HepG2 (cell line): ENCODE measurements around the gene CCNL1. TPM values are rescaled to one million over a fixed set of nuclear protein-coding genes. Genes with fewer than 3 reads are reported as not detected.

ENCODE experiments used
- CCAR2 ChIP-seq: fragments of 200-400 bp; formaldehyde crosslinking; optimal IDR thresholded peaks from 2 replicates; pipeline ENCODE3; 2018; ENCODE audit warnings: low read depth, mild to moderate bottlenecking, low read length, moderate library complexity
- ERF ChIP-seq: IDR thresholded peaks from 2 replicates; pipeline ENCODE4 v1.6.1; 2018; ENCODE audit warnings: missing biosample characterization, missing genetic modification reagents
- GTF2F1 ChIP-seq: fragments of 150-350 bp; IDR thresholded peaks from 2 replicates; pipeline ENCODE4 v1.6.1; 2014; ENCODE audit warnings: low read length
- KDM5A ChIP-seq: fragments of 200-600 bp; sonication (generic); IDR thresholded peaks from 2 replicates; pipeline ENCODE4 v1.7.0; 2018; ENCODE audit warnings: antibody characterized with exemption, mild to moderate bottlenecking, low read length, borderline replicate concordance
- LRRFIP1 ChIP-seq: sonication (generic); formaldehyde crosslinking; conservative IDR thresholded peaks from 2 replicates; pipeline ENCODE4 v1.4.0; 2020; ENCODE audit warnings: missing genetic modification reagents
- POGZ ChIP-seq: sonication (generic); formaldehyde crosslinking; IDR thresholded peaks from 2 replicates; pipeline ENCODE4 v1.4.0; 2020; ENCODE audit warnings: mild to moderate bottlenecking, missing genetic modification reagents
- PPARG ChIP-seq: conservative IDR thresholded peaks from 2 replicates; pipeline ENCODE4 v1.6.1; 2016; ENCODE audit warnings: missing biosample characterization, missing genetic modification reagents
- SMC3 ChIP-seq: IDR thresholded peaks from 2 replicates; pipeline ENCODE4 v1.6.1; 2011; ENCODE audit warnings: low read length, improper control_type of control experiment
- ZFP36 ChIP-seq: fragments of 150-350 bp; IDR thresholded peaks from 2 replicates; pipeline ENCODE4 v1.6.1; 2018; ENCODE audit warnings: borderline replicate concordance, low read length, low read depth; ENCODE audit not compliant: partially characterized antibody
- ZNF296 ChIP-seq: sonication (generic); formaldehyde crosslinking; conservative IDR thresholded peaks from 2 replicates; pipeline ENCODE4 v1.5.0; 2020; ENCODE audit warnings: mild to moderate bottlenecking, missing genetic modification reagents
- ZNF331 ChIP-seq: sonication (generic); formaldehyde crosslinking; IDR thresholded peaks from 2 replicates; pipeline ENCODE4 v1.4.0; 2020; ENCODE audit warnings: missing genetic modification reagents
- ZNF747 ChIP-seq: sonication (generic); formaldehyde crosslinking; IDR thresholded peaks from 2 replicates; pipeline ENCODE4 v1.8.1; 2023; ENCODE audit warnings: missing genetic modification reagents, mild to moderate bottlenecking, borderline replicate concordance
- polyA plus RNA-seq, 8 experiments: library from polyadenylated mRNA; depleted of rRNA in 3 of 8; stranded (reverse) in 7 of 8; unstranded in 1 of 8; fragments of >200 nt; fragmentation: Illumina TruSeq in 4 of 8; extraction: Trizol in 4 of 8; gene quantifications; 2 replicates each; pipeline versions ENCODE4 v1.2.1 to v1.2.3, GENCODE V29; 2011 to 2016; ENCODE audit warnings: low read depth in 4 of 8, missing spikeins in 1 of 8, mixed read lengths in 1 of 8; ENCODE audit not compliant: insufficient read depth in 1 of 8
- total RNA-seq, 5 experiments: library from RNA; depleted of rRNA; stranded (reverse); fragments of >200 nt; fragmentation: Illumina TruSeq; extraction: Trizol; gene quantifications; 2 replicates each; pipeline ENCODE4 v1.2.3, GENCODE V29; 2016; ENCODE audit warnings: low read depth in 1 of 5
- TF ChIP-seq, protein P1 (sequence below): sonication (generic); formaldehyde crosslinking; IDR thresholded peaks from 2 replicates; pipeline ENCODE4 v1.8.1; 2022; ENCODE audit warnings: low read depth, mild to moderate bottlenecking, missing genetic modification reagents
- TF ChIP-seq, protein P2 (sequence below): IDR thresholded peaks from 2 replicates; pipeline ENCODE4 v1.6.1; 2012; ENCODE audit warnings: low read depth, low read length, improper control_type of control experiment
- TF ChIP-seq, protein P3 (sequence below): fragments of 450-650 bp; IDR thresholded peaks from 2 replicates; pipeline ENCODE4 v1.6.1; 2017
- TF ChIP-seq, protein P4 (sequence below): IDR thresholded peaks from 2 replicates; pipeline ENCODE4 v1.6.1; 2016; ENCODE audit warnings: missing biosample characterization, missing genetic modification reagents, low read depth

The CCNL1 gene
- total and polyA plus RNA-seq, 2 of the 13 experiments (the other 11 are each of a cell fraction or from before 2014, with no cell fraction given) = 151 to 303 TPM

DNA sequence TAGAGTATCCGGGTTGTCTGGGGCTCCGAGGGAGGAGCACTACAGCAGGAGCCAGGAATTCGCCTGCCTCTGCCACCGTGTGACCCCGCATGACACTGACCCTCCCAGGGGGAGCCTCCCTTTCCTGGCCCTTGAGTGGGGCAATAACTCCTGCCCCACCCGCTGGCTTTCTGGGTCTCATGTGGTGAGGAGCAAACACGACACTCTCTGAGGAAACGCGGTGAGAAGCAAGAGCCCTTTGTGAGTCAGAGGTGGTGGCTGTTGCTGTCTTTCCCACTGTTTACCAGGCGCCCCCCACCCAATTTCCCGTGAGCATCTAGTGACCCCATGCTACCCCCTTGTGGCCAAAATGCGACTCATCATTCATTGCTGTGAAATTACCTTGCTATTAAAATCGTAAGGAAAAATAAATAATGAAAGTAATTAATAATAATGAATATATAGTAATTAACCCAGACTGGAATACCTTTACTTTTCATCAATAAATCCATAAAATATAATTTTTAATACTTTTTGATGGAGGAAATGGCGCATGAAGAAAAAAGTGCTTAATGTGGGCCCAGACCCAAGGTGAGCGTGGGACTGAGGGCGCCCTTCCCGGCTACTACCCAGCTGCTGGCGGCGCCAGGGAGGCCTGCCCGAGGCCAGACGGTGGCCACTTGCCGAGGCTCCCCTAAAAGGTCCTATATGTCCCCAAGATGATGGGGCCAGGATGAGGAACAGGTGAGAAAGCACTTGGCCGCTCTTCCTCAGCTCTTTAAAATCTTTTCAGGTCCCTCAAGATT is 29.3 kb downstream of the CCNL1 start (continued):
- TF ChIP-seq, protein P1, sequence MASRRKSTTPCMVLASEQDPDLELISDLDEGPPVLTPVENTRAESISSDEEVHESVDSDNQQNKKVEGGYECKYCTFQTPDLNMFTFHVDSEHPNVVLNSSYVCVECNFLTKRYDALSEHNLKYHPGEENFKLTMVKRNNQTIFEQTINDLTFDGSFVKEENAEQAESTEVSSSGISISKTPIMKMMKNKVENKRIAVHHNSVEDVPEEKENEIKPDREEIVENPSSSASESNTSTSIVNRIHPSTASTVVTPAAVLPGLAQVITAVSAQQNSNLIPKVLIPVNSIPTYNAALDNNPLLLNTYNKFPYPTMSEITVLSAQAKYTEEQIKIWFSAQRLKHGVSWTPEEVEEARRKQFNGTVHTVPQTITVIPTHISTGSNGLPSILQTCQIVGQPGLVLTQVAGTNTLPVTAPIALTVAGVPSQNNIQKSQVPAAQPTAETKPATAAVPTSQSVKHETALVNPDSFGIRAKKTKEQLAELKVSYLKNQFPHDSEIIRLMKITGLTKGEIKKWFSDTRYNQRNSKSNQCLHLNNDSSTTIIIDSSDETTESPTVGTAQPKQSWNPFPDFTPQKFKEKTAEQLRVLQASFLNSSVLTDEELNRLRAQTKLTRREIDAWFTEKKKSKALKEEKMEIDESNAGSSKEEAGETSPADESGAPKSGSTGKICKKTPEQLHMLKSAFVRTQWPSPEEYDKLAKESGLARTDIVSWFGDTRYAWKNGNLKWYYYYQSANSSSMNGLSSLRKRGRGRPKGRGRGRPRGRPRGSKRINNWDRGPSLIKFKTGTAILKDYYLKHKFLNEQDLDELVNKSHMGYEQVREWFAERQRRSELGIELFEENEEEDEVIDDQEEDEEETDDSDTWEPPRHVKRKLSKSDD (CRISPR knock-in tag) = no peak
- peak; percentile 59; the same call in 1 of the 2 replicates for TF ChIP-seq ERF (CRISPR knock-in tag)
- TF ChIP-seq, protein P2, sequence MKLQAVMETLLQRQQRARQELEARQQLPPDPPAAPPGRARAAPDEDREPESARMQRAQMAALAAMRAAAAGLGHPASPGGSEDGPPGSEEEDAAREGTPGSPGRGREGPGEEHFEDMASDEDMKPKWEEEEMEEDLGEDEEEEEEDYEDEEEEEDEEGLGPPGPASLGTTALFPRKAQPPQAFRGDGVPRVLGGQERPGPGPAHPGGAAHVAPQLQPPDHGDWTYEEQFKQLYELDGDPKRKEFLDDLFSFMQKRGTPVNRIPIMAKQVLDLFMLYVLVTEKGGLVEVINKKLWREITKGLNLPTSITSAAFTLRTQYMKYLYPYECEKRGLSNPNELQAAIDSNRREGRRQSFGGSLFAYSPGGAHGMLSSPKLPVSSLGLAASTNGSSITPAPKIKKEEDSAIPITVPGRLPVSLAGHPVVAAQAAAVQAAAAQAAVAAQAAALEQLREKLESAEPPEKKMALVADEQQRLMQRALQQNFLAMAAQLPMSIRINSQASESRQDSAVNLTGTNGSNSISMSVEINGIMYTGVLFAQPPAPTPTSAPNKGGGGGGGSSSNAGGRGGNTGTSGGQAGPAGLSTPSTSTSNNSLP = peak; percentile 57; the same call in 1 of the 2 replicates
- no peak for TF ChIP-seq ZNF296
- peak; percentile 54; the same call in 1 of the 2 replicates for TF ChIP-seq POGZ (CRISPR knock-in tag)
- no peak for TF ChIP-seq GTF2F1
- TF ChIP-seq, protein P3, sequence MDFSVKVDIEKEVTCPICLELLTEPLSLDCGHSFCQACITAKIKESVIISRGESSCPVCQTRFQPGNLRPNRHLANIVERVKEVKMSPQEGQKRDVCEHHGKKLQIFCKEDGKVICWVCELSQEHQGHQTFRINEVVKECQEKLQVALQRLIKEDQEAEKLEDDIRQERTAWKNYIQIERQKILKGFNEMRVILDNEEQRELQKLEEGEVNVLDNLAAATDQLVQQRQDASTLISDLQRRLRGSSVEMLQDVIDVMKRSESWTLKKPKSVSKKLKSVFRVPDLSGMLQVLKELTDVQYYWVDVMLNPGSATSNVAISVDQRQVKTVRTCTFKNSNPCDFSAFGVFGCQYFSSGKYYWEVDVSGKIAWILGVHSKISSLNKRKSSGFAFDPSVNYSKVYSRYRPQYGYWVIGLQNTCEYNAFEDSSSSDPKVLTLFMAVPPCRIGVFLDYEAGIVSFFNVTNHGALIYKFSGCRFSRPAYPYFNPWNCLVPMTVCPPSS = no peak
- peak; percentile 77; the same call in 1 of the 2 replicates for TF ChIP-seq KDM5A
- peak; percentile 37; the same call in 1 of the 2 replicates for TF ChIP-seq ZNF331 (CRISPR knock-in tag)
- peak; percentile 42; the same call in 1 of the 2 replicates for TF ChIP-seq PPARG (CRISPR knock-in tag)
- no peak for TF ChIP-seq CCAR2
- TF ChIP-seq, protein P4, sequence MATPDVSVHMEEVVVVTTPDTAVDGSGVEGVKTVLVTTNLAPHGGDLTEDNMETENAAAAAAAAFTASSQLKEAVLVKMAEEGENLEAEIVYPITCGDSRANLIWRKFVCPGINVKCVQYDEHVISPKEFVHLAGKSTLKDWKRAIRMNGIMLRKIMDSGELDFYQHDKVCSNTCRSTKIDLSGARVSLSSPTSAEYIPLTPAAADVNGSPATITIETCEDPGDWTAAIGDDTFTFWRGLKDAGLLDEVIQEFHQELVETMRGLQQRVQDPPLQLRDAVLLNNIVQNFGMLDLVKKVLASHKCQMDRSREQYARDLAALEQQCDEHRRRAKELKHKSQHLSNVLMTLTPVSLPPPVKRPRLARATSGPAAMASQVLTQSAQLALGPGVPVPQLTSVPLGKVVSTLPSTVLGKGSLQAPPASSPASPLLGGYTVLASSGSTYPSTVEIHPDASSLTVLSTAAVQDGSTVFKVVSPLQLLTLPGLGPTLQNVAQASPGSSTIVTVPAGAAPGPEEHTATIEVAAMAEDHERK (CRISPR knock-in tag) = no peak
- 0 out of 2 replicates have a peak, but pooled peaks have one; percentile 28 for TF ChIP-seq ZNF747 (CRISPR knock-in tag)
- peak; percentile 78 for TF ChIP-seq SMC3
- TF ChIP-seq ZFP36 = no peak
- no peak for TF ChIP-seq LRRFIP1 (CRISPR knock-in tag)
